ENCODE results near the gene PITHD1. TPM values are rescaled to one million over a fixed set of nuclear protein-coding genes. Genes with fewer than 3 reads are reported as not detected.

Gene PITHD1
- total and polyA plus RNA-seq, 2 donors (not counting 3 experiments of a cell fraction or from before 2014, with no cell fraction given): 35.8 to 43.1 TPM

DNA sequence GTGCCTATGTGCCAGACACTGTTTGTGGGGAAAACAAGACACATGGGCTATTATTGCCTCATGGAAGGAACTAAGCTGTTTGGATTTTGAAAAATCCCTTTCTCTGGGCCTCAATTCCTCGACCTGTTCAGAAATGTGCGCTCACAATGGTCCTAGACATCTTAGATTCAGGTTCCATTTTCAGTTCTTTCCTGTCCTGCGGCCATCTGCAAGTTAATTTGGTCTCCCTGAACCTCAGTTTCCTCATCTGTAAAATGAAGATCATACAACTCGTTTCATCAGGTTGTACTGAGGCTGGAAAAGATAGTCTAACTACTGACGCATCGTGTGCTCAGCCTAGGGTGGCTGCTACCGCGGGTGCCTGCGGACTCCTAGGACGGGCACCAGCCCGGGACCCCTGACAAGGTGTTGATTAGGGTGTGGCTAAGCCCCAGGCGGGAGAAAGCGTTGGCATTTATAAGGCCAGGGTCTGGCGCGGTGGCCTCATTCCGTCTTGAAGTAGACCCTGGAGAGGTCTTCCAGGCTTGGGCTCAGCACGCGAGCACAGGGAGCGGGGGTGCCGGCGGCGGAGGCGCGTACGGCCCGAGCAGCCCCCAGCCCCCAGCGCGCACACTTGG is 35.4 kb upstream of the PITHD1 start:
- Histone ChIP-seq H3K79me2 (ENCODE audit: control insufficient read depth, insufficient read depth, low read length) (peaks cover 42% of the 10 kb centered on the region), H3K27ac (ENCODE audit: insufficient read depth, low read depth, low read length) (peak overlapping the region; percentile 58), H4K20me1 (replicated peaks; ENCODE audit: control insufficient read depth, extremely low read depth, insufficient read depth, low read length) (peaks cover 18% of the 10 kb centered on the region), H3K9ac (replicated peaks; ENCODE audit: extremely low read depth, insufficient read depth, low read length) (peak overlapping the region; percentile 83), H3K27me3 (ENCODE audit: control insufficient read depth in 2 of 2, insufficient read depth in 2 of 2, low read length in 2 of 2) (no peaks in the 10 kb centered on the region), H3K4me2 (ENCODE audit: insufficient read depth, low read length) (peak overlapping the region; percentile 89), H3K4me3 (replicated peaks in 1 of 3; ENCODE audit: insufficient read depth in 1 of 3, low read depth in 1 of 3, low read length in 3 of 3) (peak overlapping the region; percentile 81 to 99 (median 81)), H3K4me1 (ENCODE audit: control insufficient read depth, extremely low read depth, insufficient read depth, low read length) (peaks cover 19% of the 10 kb centered on the region), H2AFZ (ENCODE audit: low read depth, low read length) (peak overlapping the region; percentile 43), H3K9me3 (replicated peaks; ENCODE audit: control insufficient read depth, insufficient read depth, low read length) (no peaks in the 10 kb centered on the region), H3K36me3 (ENCODE audit: control insufficient read depth in 2 of 2, extremely low read depth in 1 of 2, insufficient read depth in 2 of 2, low read length in 2 of 2) (peaks cover 2% of the 10 kb centered on the region in 2 experiments), H3K9me1 (replicated peaks; ENCODE audit: control insufficient read depth, extremely low read depth, insufficient read depth, low read length) (no peaks in the 10 kb centered on the region)
- intact Hi-C loops (cut with micrococcal nuclease): loop anchor here (1.0 to 5.0 kb wide), 2 partner anchors 51 to 185 kb away; partner anchors contain the start of genes ID3 and RPL11
- POLR2A ChIA-PET: no interaction called here
- FAIRE-seq (no peak), DNase-seq (ENCODE audit: low read depth, low spot score) (peak; percentile 47)
- TSS peak; percentile 85 for BruUV-seq (replicated peaks)
- CTCF ChIA-PET: interaction anchor here (1.0 to 1.4 kb wide), 3 partner anchors 29 to 51 kb away, joined by 3 to 4 read pairs (median 4); partner anchors contain the start of gene RPL11
- dilution Hi-C loops (cut with MboI; ENCODE audit: extremely low pct_ligation_motif_present, low sequenced_read_pairs): no loop called here
- no peak for TF ChIP-seq GATA2 (IDR thresholded peaks at IDR 0.05; ENCODE audit: insufficient read depth, insufficient read length, low read depth, low read length)
- no peak for TF ChIP-seq MYC (IDR thresholded peaks at IDR 0.05; ENCODE audit: low read depth, low read length)
- TF ChIP-seq, protein P1, sequence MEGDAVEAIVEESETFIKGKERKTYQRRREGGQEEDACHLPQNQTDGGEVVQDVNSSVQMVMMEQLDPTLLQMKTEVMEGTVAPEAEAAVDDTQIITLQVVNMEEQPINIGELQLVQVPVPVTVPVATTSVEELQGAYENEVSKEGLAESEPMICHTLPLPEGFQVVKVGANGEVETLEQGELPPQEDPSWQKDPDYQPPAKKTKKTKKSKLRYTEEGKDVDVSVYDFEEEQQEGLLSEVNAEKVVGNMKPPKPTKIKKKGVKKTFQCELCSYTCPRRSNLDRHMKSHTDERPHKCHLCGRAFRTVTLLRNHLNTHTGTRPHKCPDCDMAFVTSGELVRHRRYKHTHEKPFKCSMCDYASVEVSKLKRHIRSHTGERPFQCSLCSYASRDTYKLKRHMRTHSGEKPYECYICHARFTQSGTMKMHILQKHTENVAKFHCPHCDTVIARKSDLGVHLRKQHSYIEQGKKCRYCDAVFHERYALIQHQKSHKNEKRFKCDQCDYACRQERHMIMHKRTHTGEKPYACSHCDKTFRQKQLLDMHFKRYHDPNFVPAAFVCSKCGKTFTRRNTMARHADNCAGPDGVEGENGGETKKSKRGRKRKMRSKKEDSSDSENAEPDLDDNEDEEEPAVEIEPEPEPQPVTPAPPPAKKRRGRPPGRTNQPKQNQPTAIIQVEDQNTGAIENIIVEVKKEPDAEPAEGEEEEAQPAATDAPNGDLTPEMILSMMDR (IDR thresholded peaks at IDR 0.05; ENCODE audit: extremely low read depth in 1 of 2, insufficient read depth in 1 of 2, low read depth in 1 of 2, low read length in 2 of 2): no peak
- no peak for TF ChIP-seq POLR2A (IDR thresholded peaks at IDR 0.05; ENCODE audit: low read depth, low read length)
- TF ChIP-seq, protein P2, sequence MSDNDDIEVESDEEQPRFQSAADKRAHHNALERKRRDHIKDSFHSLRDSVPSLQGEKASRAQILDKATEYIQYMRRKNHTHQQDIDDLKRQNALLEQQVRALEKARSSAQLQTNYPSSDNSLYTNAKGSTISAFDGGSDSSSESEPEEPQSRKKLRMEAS (IDR thresholded peaks at IDR 0.05; ENCODE audit: insufficient read depth, insufficient read length): no peak
- TF ChIP-seq JUN (IDR thresholded peaks at IDR 0.05; ENCODE audit: borderline replicate concordance, insufficient read depth, insufficient read length, low read depth): no peak
- TF ChIP-seq FOS (IDR thresholded peaks at IDR 0.05; ENCODE audit: borderline replicate concordance, insufficient read depth, low read length): no peak
- TF ChIP-seq EZH2 (IDR thresholded peaks at IDR 0.05; ENCODE audit: borderline replicate concordance, low read depth, low read length, severe bottlenecking): no peak
- no peak for TF ChIP-seq POLR2AphosphoS5 (IDR thresholded peaks at IDR 0.05; ENCODE audit: insufficient read depth, low read depth, low read length)
